ENCODE measurements around the gene OR4K14.
"Not testable (repeated sequence)": the region's sequence is repeated elsewhere in the genome, so short reads cannot be mapped to it uniquely, and the experiment has no call there.

GRCh38 chr14:19969735-19970134 lies 49.4 kb downstream of the OR4K14 start:
- TF ChIP-seq ZNF274 (IDR thresholded peaks at IDR 0.05; ENCODE audit: low read depth, low read length); SUZ12 (IDR thresholded peaks at IDR 0.05; ENCODE audit: extremely low read depth, insufficient read depth, insufficient read length); YY1 (IDR thresholded peaks at IDR 0.05; ENCODE audit: insufficient read depth, insufficient read length): not testable (repeated sequence)

All from NT2/D1 (cell line).